ENCODE measurements around the gene ARHGEF5.
"Not testable (repeated sequence)": the region's sequence is repeated elsewhere in the genome, so short reads cannot be mapped to it uniquely, and the experiment has no call there.

GRCh38 chr7:144319547-144319946, 35.7 kb upstream of the ARHGEF5 start:
- TF ChIP-seq CTCF, POLR2A (IDR thresholded peaks at IDR 0.05): not testable (repeated sequence)

Measured in uterus (tissue), 2 donors.